GM15510 (cell line): ENCODE data around the gene POLR2C.

Experiments
- POLR2A ChIP-seq: IDR thresholded peaks from 3 replicates; pipeline ENCODE4 v1.6.1; 2011; ENCODE audit warnings: borderline replicate concordance; ENCODE audit not compliant: insufficient read length; ENCODE audit errors: extremely low read depth

Gene POLR2C

DNA sequence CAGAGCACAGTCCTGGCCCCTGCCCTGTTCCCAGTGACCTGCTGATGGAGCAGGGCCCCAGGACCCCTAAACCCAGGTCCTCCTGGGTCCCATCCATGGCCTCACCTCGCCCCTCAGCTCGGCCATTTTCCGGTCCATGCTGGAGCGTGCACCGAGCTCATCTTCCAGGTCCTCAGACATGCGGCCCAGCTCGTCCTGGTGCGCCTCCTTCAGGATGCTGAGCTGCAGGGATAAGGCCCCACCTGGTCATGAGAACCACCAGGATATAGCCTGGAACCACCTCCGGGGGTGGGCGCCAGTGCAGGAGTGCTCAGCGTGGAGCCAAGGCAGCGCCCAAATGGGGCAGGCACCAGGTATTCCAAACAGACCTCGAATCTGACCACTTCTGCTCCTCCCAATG is 56.0 kb downstream of the POLR2C start:
- no peak for TF ChIP-seq POLR2A

DNA sequence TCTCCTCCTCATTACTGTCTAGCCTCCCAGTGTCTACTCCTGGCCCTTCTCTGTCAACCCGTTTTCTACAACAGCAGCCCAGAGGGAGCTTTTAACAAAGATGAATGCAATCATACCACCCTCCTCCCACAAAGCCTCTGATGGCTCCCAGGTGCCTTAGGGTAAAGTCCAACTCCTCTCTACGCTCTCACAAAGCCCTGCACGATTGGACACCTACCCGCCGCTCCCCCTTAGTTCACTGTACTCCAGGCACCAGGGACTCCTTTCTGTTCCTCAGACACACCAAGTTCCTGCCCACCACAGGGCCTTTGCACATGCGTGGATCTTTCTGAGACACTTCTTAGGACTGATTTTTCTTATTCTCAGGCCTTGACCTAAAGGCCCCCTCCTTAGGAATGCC is 56.4 kb downstream of the POLR2C start:
- no peak for TF ChIP-seq POLR2A

DNA sequence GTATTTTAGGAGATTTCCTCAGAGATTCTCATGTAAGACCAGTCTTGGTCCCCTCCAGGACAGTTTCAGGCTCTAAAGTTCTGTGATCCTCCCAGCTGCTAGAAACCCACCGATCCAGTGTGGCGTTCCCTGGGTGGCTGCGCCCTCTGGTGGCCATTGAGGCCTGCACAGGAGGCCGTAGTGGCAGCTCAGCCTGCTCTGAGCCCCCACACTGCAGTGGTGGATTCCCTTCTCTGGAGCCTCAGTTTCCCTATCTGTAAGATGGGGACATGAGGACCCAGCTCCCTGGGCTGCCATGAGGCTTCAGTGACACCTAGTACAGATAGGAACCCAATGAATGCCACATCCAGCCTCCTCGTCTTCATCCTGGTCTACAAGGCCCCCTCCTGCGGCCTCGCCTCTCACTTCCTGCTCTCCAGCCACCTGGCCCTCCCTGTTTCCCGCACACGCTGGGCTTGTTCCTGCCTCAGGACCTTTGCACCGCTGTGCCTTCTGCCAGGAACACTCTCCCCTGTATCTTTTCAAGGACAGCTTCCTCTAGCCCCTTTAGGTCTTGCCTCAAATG is 57.4 kb downstream of the POLR2C start:
- TF ChIP-seq POLR2A = no peak
